Left ventricle myocardium inferior (tissue), 1 donor: ENCODE measurements around the gene RSL1D1. TPM values are rescaled to one million over a fixed set of nuclear protein-coding genes. Genes with fewer than 3 reads are reported as not detected.

Source experiments
- DNase-seq: peaks from one replicate; pipeline ENCODE4 v3.0.0-alpha.2; 2020
- H3K27ac ChIP-seq: fragments of 200-600 bp; replicated peaks from 2 replicates; pipeline ENCODE4 v1.8.0; 2021
- H3K27me3 ChIP-seq: fragments of 200-600 bp; 2 replicates; pipeline ENCODE4 v1.8.0; 2021; ENCODE audit warnings: low read depth
- H3K36me3 ChIP-seq: fragments of 200-600 bp; 2 replicates; pipeline ENCODE4 v1.8.0; 2021
- H3K4me1 ChIP-seq: fragments of 200-600 bp; 2 replicates; pipeline ENCODE4 v1.8.0; 2021
- H3K4me3 ChIP-seq: fragments of 200-600 bp; 2 replicates; pipeline ENCODE4 v1.8.0; 2021; ENCODE audit warnings: mild to moderate bottlenecking, moderate library complexity
- H3K9me3 ChIP-seq: fragments of 200-600 bp; replicated peaks from 2 replicates; pipeline ENCODE4 v1.8.0; 2021
- CTCF ChIP-seq: fragments of 200-600 bp; IDR thresholded peaks from 2 replicates; pipeline ENCODE4 v1.8.0; 2021; ENCODE audit warnings: antibody characterized with exemption, mild to moderate bottlenecking, borderline replicate concordance
- intact Hi-C: fragments of 100-400 bp; cut with micrococcal nuclease; formaldehyde crosslinking; loops from one replicate; pipeline ENCODE4 v1.11.0; 2022
- total RNA-seq: library from RNA; stranded (reverse); fragmentation: NEBNext Ultra II Directional; extraction: Animal tissue kit (Norgen Biotek cat#: 25700); gene quantifications from one replicate; pipeline ENCODE4 v1.2.1, GENCODE V29; 2021
- donor health status: DM: no; HTN: yes; CAD: no; lungs with severe emphysema.

Gene RSL1D1
- total RNA-seq, 1 donor from 2014 or later, result 117 TPM

GRCh38 chr16:11876306-11876705 lies 25.0 kb upstream of the RSL1D1 start:
- no peaks in the 10 kb centered on the region for H3K9me3 ChIP-seq

GRCh38 chr16:11875721-11876120 lies 24.4 kb upstream of the RSL1D1 start:
- Histone ChIP-seq H3K27me3 (no peaks in the 10 kb centered on the region), H3K9me3 (no peaks in the 10 kb centered on the region), H3K4me3 (no peak overlapping the region), H3K4me1 (peaks cover 28% of the 10 kb centered on the region), H3K36me3 (peaks cover 75% of the 10 kb centered on the region), H3K27ac (peak overlapping the region; percentile 34)
- intact Hi-C loops, result no loop called here
- no peak for DNase-seq
- TF ChIP-seq CTCF, result no peak

More at GRCh38 chr16:11876306-11876705, 25.0 kb upstream of the RSL1D1 start:
- TF ChIP-seq CTCF, result no peak
- DNase-seq, result no peak
- intact Hi-C loops, result no loop called here
- H3K4me3 ChIP-seq, result no peak overlapping the region
- H3K27me3 ChIP-seq, result no peaks in the 10 kb centered on the region
- H3K36me3 ChIP-seq, result peaks cover 81% of the 10 kb centered on the region
- peak overlapping the region; percentile 34 for H3K27ac ChIP-seq
- peaks cover 23% of the 10 kb centered on the region for H3K4me1 ChIP-seq

GRCh38 chr16:11871193-11871592 lies 19.9 kb upstream of the RSL1D1 start:
- peaks cover 49% of the 10 kb centered on the region for H3K36me3 ChIP-seq
- peak; percentile 27 for TF ChIP-seq CTCF
- no peak for DNase-seq
- H3K27ac ChIP-seq, result peak overlapping the region; percentile 60
- H3K9me3 ChIP-seq, result no peaks in the 10 kb centered on the region
- H3K4me3 ChIP-seq, result no peak overlapping the region
- peaks cover 53% of the 10 kb centered on the region for H3K4me1 ChIP-seq
- H3K27me3 ChIP-seq, result no peaks in the 10 kb centered on the region
- intact Hi-C loops, result no loop called here

- Histone ChIP-seq H3K27ac (peak overlapping the region; percentile 60), H3K9me3 (no peaks in the 10 kb centered on the region), H3K4me1 (peaks cover 58% of the 10 kb centered on the region), H3K27me3 (no peaks in the 10 kb centered on the region), H3K36me3 (peaks cover 41% of the 10 kb centered on the region), H3K4me3 (no peak overlapping the region)
- no peak for DNase-seq
- intact Hi-C loops, result no loop called here
- no peak for TF ChIP-seq CTCF
These were observed 19.1 kb upstream of the RSL1D1 start for GRCh38 chr16:11870399-11870798.

- no peak for DNase-seq
- H3K9me3 ChIP-seq, result no peaks in the 10 kb centered on the region
- peaks cover 33% of the 10 kb centered on the region for H3K36me3 ChIP-seq
- H3K27me3 ChIP-seq, result no peaks in the 10 kb centered on the region
- peaks cover 66% of the 10 kb centered on the region for H3K4me1 ChIP-seq
- intact Hi-C loops, result no loop called here
- no peak for TF ChIP-seq CTCF
- peak overlapping the region; percentile 60 for H3K27ac ChIP-seq
- no peak overlapping the region for H3K4me3 ChIP-seq
These were observed 18.2 kb upstream of the RSL1D1 start for GRCh38 chr16:11869353-11870228.
